ENCODE results near the gene ARVCF.

- TF ChIP-seq, protein P1, sequence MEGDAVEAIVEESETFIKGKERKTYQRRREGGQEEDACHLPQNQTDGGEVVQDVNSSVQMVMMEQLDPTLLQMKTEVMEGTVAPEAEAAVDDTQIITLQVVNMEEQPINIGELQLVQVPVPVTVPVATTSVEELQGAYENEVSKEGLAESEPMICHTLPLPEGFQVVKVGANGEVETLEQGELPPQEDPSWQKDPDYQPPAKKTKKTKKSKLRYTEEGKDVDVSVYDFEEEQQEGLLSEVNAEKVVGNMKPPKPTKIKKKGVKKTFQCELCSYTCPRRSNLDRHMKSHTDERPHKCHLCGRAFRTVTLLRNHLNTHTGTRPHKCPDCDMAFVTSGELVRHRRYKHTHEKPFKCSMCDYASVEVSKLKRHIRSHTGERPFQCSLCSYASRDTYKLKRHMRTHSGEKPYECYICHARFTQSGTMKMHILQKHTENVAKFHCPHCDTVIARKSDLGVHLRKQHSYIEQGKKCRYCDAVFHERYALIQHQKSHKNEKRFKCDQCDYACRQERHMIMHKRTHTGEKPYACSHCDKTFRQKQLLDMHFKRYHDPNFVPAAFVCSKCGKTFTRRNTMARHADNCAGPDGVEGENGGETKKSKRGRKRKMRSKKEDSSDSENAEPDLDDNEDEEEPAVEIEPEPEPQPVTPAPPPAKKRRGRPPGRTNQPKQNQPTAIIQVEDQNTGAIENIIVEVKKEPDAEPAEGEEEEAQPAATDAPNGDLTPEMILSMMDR (IDR thresholded peaks at IDR 0.05; ENCODE audit: extremely low read depth in 1 of 2, insufficient read depth in 1 of 2, low read depth in 1 of 2, low read length in 2 of 2): no peak
- no peak for TF ChIP-seq EZH2 (IDR thresholded peaks at IDR 0.05; ENCODE audit: borderline replicate concordance, low read depth, low read length, severe bottlenecking)
- no peak for TF ChIP-seq POLR2A (IDR thresholded peaks at IDR 0.05; ENCODE audit: low read depth, low read length)
- TF ChIP-seq, protein P2, sequence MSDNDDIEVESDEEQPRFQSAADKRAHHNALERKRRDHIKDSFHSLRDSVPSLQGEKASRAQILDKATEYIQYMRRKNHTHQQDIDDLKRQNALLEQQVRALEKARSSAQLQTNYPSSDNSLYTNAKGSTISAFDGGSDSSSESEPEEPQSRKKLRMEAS (IDR thresholded peaks at IDR 0.05; ENCODE audit: insufficient read depth, insufficient read length): no peak
- no peak for TF ChIP-seq JUN (IDR thresholded peaks at IDR 0.05; ENCODE audit: borderline replicate concordance, insufficient read depth, insufficient read length, low read depth)
Observed at GRCh38 chr22:20011993-20012740, 4.5 kb downstream of the ARVCF start.

Measured in endothelial cell of umbilical vein (primary cell).